HUDEP-2 (cell line): ENCODE results near the gene AKAP8.
A peak's percentile ranks its signal among the peaks of the same experiment; 100 is the strongest.
"Not testable (repeated sequence)": the region's sequence is repeated elsewhere in the genome, so short reads cannot be mapped to it uniquely, and the experiment has no call there.

ENCODE experiments used
- DNase-seq, 76 experiments: peaks; one replicate each; lab custom pipeline; 2025; ENCODE audit not compliant: unreplicated experiment in 76 of 76; lab: John Stamatoyannopoulos, UW

AKAP8 gene

GRCh38 chr19:15404097-15404779, 24.7 kb upstream of the AKAP8 start:
- DNase-seq: peak in 63 of 76 experiments; percentile 17 to 85 (median 59)

GRCh38 chr19:15403151-15403531, 23.6 kb upstream of the AKAP8 start:
- DNase-seq: no peak

- DNase-seq: peak in 75 of 76 experiments; percentile 82 to 99 (median 96)
Observed at GRCh38 chr19:15402411-15403150, 23.0 kb upstream of the AKAP8 start.

GRCh38 chr19:15401397-15401710, 21.8 kb upstream of the AKAP8 start:
- no peak for DNase-seq

- DNase-seq: no peak
Observed at GRCh38 chr19:15400521-15401396, 21.2 kb upstream of the AKAP8 start.

- DNase-seq: no peak
Observed at GRCh38 chr19:15399635-15400034, 20.0 kb upstream of the AKAP8 start.

GRCh38 chr19:15399234-15399515, 19.6 kb upstream of the AKAP8 start:
- no peak for DNase-seq

- no peak for DNase-seq
Observed at GRCh38 chr19:15398501-15399233, 19.1 kb upstream of the AKAP8 start.

GRCh38 chr19:15397782-15398181, 18.2 kb upstream of the AKAP8 start:
- DNase-seq: no peak

GRCh38 chr19:15397236-15397635, 17.6 kb upstream of the AKAP8 start:
- no peak for DNase-seq

GRCh38 chr19:15396436-15396835, 16.8 kb upstream of the AKAP8 start:
- DNase-seq: no peak

- DNase-seq: not testable (repeated sequence)
Observed at GRCh38 chr19:15395251-15395650, 15.7 kb upstream of the AKAP8 start.

GRCh38 chr19:15394426-15394825, 14.8 kb upstream of the AKAP8 start:
- DNase-seq: no peak

GRCh38 chr19:15393963-15394362, 14.4 kb upstream of the AKAP8 start:
- no peak for DNase-seq

- DNase-seq: no peak
Observed at GRCh38 chr19:15390814-15391213, 11.2 kb upstream of the AKAP8 start.

- DNase-seq: no peak
Observed at GRCh38 chr19:15381864-15382263, 2.3 kb upstream of the AKAP8 start.

GRCh38 chr19:15381429-15381828, 1.8 kb upstream of the AKAP8 start:
- DNase-seq: no peak

- DNase-seq: peak in 66 of 76 experiments; percentile 20 to 93 (median 69)
Observed at GRCh38 chr19:15379999-15380647, 536 bp upstream of the AKAP8 start.

GRCh38 chr19:15378534-15379082, 979 bp downstream of the AKAP8 start:
- peak in 50 of 76 experiments; percentile 7 to 88 (median 44) for DNase-seq

GRCh38 chr19:15374796-15375440, 4.7 kb downstream of the AKAP8 start:
- DNase-seq: no peak
